OCI-LY7 (cell line): ENCODE measurements around the gene HSPA14. TPM values are rescaled to one million over a fixed set of nuclear protein-coding genes. Genes with fewer than 3 reads are reported as not detected.

Experiments
- BruUV-seq: library from RNA; stranded (reverse); fragments of 400-500 nt; replicated peaks from 2 replicates; lab custom pipeline; 2021; lab: Mats Ljungman, UMichigan
- CTCF ChIA-PET: fragments of 300-600 bp; sonication (Branson Sonifier 250); formaldehyde crosslinking; loops from one replicate; lab custom pipeline; 2022; ENCODE audit warnings: antibody characterized with exemption; ENCODE audit not compliant: unreplicated experiment; lab: Charles Lee
- POLR2A ChIA-PET: fragments of 300-600 bp; sonication (Branson Sonifier 250); formaldehyde crosslinking; loops from one replicate; lab custom pipeline; 2022; ENCODE audit warnings: antibody characterized with exemption; lab: Charles Lee
- DNase-seq: peaks from one replicate; pipeline ENCODE4 v3.0.0-alpha.2; 2015; ENCODE audit warnings: low spot score
- H2AFZ ChIP-seq: fragments of 200-600 bp; sonication (generic), shearing (Covaris generic); 2 replicates; pipeline ENCODE4 v1.6.1; 2014; ENCODE audit warnings: mild to moderate bottlenecking, antibody characterized with exemption, low read length, moderate library complexity
- H3K27ac ChIP-seq: fragments of 200-600 bp; sonication (generic); 2 replicates; pipeline ENCODE4 v1.5.1; 2014; ENCODE audit warnings: mixed run types, low read depth, mild to moderate bottlenecking, moderate library complexity, low read length, inconsistent platforms; ENCODE audit not compliant: poor library complexity, severe bottlenecking
- H3K36me3 ChIP-seq: fragments of 200-600 bp; sonication (generic); 2 replicates; pipeline ENCODE4 v1.6.1; 2014; ENCODE audit warnings: mild to moderate bottlenecking, antibody characterized with exemption, low read length, moderate library complexity, mixed read lengths; ENCODE audit not compliant: insufficient read depth
- H3K4me1 ChIP-seq: fragments of 200-600 bp; sonication (generic); 2 replicates; pipeline ENCODE4 v1.5.1; 2014; ENCODE audit warnings: mild to moderate bottlenecking, low read length; ENCODE audit not compliant: insufficient read depth, poor library complexity, severe bottlenecking
- H3K4me2 ChIP-seq: fragments of 200-600 bp; sonication (generic); 2 replicates; pipeline ENCODE4 v1.6.1; 2014; ENCODE audit warnings: mild to moderate bottlenecking, low read length
- H3K4me3 ChIP-seq: fragments of 200-600 bp; sonication (generic); 2 replicates; pipeline ENCODE4 v1.5.1; 2014; ENCODE audit warnings: mild to moderate bottlenecking, low read depth, low read length; ENCODE audit not compliant: poor library complexity, severe bottlenecking
- H3K79me2 ChIP-seq: fragments of 200-600 bp; sonication (generic); 2 replicates; pipeline ENCODE4 v1.6.1; 2016; ENCODE audit warnings: low read depth, mild to moderate bottlenecking, low read length, moderate library complexity, mixed read lengths; ENCODE audit not compliant: insufficient read depth
- H3K9me2 ChIP-seq: fragments of 200-600 bp; sonication (generic); 2 replicates; pipeline ENCODE4 v1.6.1; 2016; ENCODE audit warnings: mild to moderate bottlenecking, low read length, mixed read lengths; ENCODE audit not compliant: insufficient read depth
- H3K9me3 ChIP-seq: fragments of 200-600 bp; sonication (generic); 2 replicates; pipeline ENCODE4 v1.6.1; 2014; ENCODE audit warnings: mild to moderate bottlenecking, mixed run types, low read length, mixed read lengths
- H4K20me1 ChIP-seq: fragments of 200-600 bp; sonication (generic); 2 replicates; pipeline ENCODE4 v1.6.1; 2014; ENCODE audit warnings: mild to moderate bottlenecking, antibody characterized with exemption, low read length, moderate library complexity, mixed read lengths; ENCODE audit not compliant: insufficient read depth
- EZH2phosphoT487 ChIP-seq: fragments of 200-600 bp; sonication (generic); IDR thresholded peaks from 2 replicates; pipeline ENCODE4 v1.6.1; 2018; ENCODE audit warnings: low read depth, borderline replicate concordance, mild to moderate bottlenecking, mixed run types, antibody characterized with exemption, low read length, moderate library complexity, mixed read lengths
- intact Hi-C: fragments of 100-400 bp; cut with micrococcal nuclease; formaldehyde crosslinking; loops from one replicate; pipeline ENCODE4 v1.10.0; 2022; ENCODE audit not compliant: unreplicated experiment
- total RNA-seq, 2 experiments: library from RNA; depleted of rRNA in 1 of 2; stranded (reverse); fragments of >200 nt in 1 of 2; shearing (Covaris generic) in 1 of 2; gene quantifications; 2 replicates each; pipeline ENCODE4 v1.2.3, GENCODE V29; 2014 to 2022
- TF ChIP-seq, protein P1 (sequence below): fragments of 200-600 bp; sonication (generic); conservative IDR thresholded peaks from 2 replicates; pipeline ENCODE4 v1.5.1; 2014; ENCODE audit warnings: mild to moderate bottlenecking, antibody characterized with exemption, low read length, moderate library complexity, mixed read lengths

Gene HSPA14
- total RNA-seq, 2 experiments from 2014 or later, result 21.8 to 28.2 TPM

DNA sequence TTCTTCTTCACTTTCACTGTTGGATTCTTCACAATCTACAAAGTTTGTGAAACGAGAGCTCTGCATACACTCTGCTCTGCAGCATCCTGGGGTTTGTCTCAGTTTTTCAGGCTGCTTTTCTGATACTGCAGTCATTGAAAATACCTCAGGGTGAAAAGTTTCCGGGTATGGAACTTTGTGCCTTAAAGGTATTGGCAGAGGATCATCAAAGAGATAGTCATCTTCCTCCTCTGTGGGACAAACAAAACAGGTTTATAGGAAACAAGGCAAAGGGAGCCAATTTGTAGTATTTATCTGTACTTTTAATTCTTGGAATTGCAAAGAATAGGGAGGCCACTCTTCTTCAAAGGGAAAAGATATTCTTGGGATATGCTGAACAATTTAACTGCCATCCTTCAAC lies 71.0 kb downstream of the HSPA14 start:
- peaks cover 5% of the 10 kb centered on the region; the same call in 1 of the 2 replicates for H3K9me3 ChIP-seq
- peaks cover 99% of the 10 kb centered on the region for H3K36me3 ChIP-seq
- no peak overlapping the region for H2AFZ ChIP-seq
- peaks cover 12% of the 10 kb centered on the region; the same call in 1 of the 2 replicates for H3K79me2 ChIP-seq
- intact Hi-C loops, result loop anchor here (10.0 kb wide), 1 partner anchor 414 kb away; no protein-coding TSS in a partner anchor
- H4K20me1 ChIP-seq, result peaks cover 10% of the 10 kb centered on the region; the same call in 1 of the 2 replicates
- H3K4me2 ChIP-seq, result no peak overlapping the region
- no TSS peak for BruUV-seq
- H3K4me3 ChIP-seq, result no peak overlapping the region
- no peak overlapping the region for H3K27ac ChIP-seq
- TF ChIP-seq, protein P1, sequence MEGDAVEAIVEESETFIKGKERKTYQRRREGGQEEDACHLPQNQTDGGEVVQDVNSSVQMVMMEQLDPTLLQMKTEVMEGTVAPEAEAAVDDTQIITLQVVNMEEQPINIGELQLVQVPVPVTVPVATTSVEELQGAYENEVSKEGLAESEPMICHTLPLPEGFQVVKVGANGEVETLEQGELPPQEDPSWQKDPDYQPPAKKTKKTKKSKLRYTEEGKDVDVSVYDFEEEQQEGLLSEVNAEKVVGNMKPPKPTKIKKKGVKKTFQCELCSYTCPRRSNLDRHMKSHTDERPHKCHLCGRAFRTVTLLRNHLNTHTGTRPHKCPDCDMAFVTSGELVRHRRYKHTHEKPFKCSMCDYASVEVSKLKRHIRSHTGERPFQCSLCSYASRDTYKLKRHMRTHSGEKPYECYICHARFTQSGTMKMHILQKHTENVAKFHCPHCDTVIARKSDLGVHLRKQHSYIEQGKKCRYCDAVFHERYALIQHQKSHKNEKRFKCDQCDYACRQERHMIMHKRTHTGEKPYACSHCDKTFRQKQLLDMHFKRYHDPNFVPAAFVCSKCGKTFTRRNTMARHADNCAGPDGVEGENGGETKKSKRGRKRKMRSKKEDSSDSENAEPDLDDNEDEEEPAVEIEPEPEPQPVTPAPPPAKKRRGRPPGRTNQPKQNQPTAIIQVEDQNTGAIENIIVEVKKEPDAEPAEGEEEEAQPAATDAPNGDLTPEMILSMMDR, result no peak
- TF ChIP-seq EZH2phosphoT487, result no peak
- ChIA-PET CTCF (no interaction called here), POLR2A (no interaction called here)
- H3K4me1 ChIP-seq, result no peaks in the 10 kb centered on the region
- DNase-seq, result no peak
- H3K9me2 ChIP-seq, result no peaks in the 10 kb centered on the region

DNA sequence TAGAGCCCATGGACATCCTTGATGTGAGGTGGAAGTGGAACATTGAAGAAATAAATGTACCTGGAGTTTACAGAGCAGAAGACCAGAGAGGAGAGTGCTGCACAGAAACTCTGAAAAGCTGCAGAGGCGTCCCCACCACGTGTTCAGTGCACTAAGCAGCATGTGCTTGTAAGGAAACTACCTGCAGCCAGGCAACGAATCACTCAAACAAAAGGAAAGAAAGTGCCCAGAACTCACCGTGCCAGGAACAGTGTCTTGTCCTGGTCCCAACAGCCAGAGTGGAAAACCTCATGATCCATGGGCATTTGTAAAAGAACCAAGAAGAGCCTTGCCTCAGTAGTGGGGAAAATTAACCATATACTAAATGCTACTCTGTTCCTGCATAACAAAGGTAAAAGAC lies 72.8 kb downstream of the HSPA14 start:
- TF ChIP-seq EZH2phosphoT487, result no peak
- TF ChIP-seq, protein P1, result no peak
- peaks cover 100% of the 10 kb centered on the region for H3K36me3 ChIP-seq

DNA sequence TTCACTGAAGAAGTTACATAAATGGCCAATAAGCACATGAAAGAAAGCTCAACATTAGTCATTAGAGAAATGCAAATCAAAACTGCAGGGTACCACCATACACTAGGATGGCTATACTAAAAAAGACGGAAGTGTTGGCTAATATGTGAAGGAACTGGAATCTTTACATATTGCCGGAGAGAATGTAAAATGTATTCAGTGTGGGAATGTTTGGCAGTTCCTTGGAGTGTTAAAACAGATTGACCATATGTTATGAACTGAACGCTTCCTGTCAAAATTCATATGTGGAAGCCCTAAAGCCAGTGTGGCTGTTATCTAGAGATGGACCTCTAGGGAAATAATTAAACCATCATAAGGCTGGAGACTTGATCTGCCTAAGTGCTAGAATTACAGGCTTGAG lies 73.7 kb downstream of the HSPA14 start:
- no TSS peak for BruUV-seq
- Histone ChIP-seq H3K9me3 (peaks cover 17% of the 10 kb centered on the region), H3K4me3 (no peak overlapping the region), H2AFZ (no peak overlapping the region), H3K9me2 (no peaks in the 10 kb centered on the region), H3K79me2 (peaks cover 26% of the 10 kb centered on the region; the same call in 1 of the 2 replicates), H3K4me2 (no peak overlapping the region), H3K27ac (no peak overlapping the region), H3K36me3 (peaks cover 100% of the 10 kb centered on the region), H4K20me1 (no peaks in the 10 kb centered on the region), H3K4me1 (no peaks in the 10 kb centered on the region)
- no peak for TF ChIP-seq EZH2phosphoT487
- TF ChIP-seq, protein P1, result no peak
- DNase-seq, result no peak
- intact Hi-C loops, result loop anchor here (5.0 kb wide), 1 partner anchor 50 kb away; no protein-coding TSS in a partner anchor
- ChIA-PET POLR2A (interaction anchor here (1.0 kb wide), 1 partner anchor 26 kb away, joined by 4 read pairs; no protein-coding TSS in a partner anchor), CTCF (no interaction called here)

More for the DNA sequence above, 72.8 kb downstream of the HSPA14 start:
- Histone ChIP-seq H3K9me2 (no peaks in the 10 kb centered on the region), H2AFZ (no peak overlapping the region), H3K79me2 (peaks cover 25% of the 10 kb centered on the region; the same call in 1 of the 2 replicates), H4K20me1 (no peaks in the 10 kb centered on the region), H3K9me3 (peaks cover 8% of the 10 kb centered on the region), H3K4me2 (no peak overlapping the region), H3K27ac (no peak overlapping the region), H3K4me3 (no peak overlapping the region), H3K4me1 (no peaks in the 10 kb centered on the region)
- DNase-seq, result no peak
- intact Hi-C loops, result loop anchor here (5.0 kb wide), 1 partner anchor 49 kb away; no protein-coding TSS in a partner anchor
- CTCF ChIA-PET, result no interaction called here
- BruUV-seq, result no TSS peak
- POLR2A ChIA-PET, result interaction anchor here (1.0 kb wide), 1 partner anchor 25 kb away, joined by 4 read pairs; no protein-coding TSS in a partner anchor
